Thyroid gland (tissue), 4 donors: ENCODE results near the gene CDH19.

Experiments used
- CTCF ChIP-seq, 6 experiments: fragments of 200-600 bp in 3 of 6; fragments of 450-650 bp in 3 of 6; sonication (generic) in 3 of 6; IDR thresholded peaks; one replicate each; pipeline ENCODE4 v1.5.1; 2016 to 2019; ENCODE audit warnings: antibody characterized with exemption in 6 of 6, mild to moderate bottlenecking in 2 of 6, inconsistent platforms in 1 of 6, moderate library complexity in 1 of 6
- POLR2A ChIP-seq, 2 donors: fragments of 450-650 bp; IDR thresholded peaks; one replicate each; pipeline ENCODE4 v1.6.1; 2017; ENCODE audit warnings: antibody characterized with exemption in 2 of 2, mild to moderate bottlenecking in 2 of 2, moderate library complexity in 1 of 2

- TF ChIP-seq CTCF (IDR thresholded peaks at IDR 0.05) (no peak), POLR2A (IDR thresholded peaks at IDR 0.05) (no peak)
These were observed 80.5 kb downstream of the CDH19 start for GRCh38 chr18:66523219-66523991.
